ENCODE measurements around the gene MCTP1.

DNA sequence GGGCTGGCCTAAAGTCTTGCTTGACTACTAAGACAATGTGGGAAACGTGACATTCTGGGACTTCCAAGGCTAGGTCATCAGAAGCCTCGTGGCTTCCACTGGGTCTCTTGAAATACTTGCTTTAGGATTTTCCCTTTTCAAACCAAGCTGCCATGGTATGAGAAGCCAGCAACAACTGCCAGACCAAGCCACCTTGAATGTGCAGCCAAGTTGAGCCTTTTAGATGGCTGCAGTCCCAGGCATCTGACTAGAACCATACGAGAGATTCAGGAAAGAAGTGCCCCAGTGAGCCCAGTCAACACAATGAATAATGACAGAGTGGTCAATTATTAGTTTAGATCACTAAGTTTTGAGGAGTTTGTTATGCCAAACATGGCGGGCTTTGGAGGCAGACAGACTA, 523.1 kb downstream of the MCTP1 start:
- TF ChIP-seq, protein P1, sequence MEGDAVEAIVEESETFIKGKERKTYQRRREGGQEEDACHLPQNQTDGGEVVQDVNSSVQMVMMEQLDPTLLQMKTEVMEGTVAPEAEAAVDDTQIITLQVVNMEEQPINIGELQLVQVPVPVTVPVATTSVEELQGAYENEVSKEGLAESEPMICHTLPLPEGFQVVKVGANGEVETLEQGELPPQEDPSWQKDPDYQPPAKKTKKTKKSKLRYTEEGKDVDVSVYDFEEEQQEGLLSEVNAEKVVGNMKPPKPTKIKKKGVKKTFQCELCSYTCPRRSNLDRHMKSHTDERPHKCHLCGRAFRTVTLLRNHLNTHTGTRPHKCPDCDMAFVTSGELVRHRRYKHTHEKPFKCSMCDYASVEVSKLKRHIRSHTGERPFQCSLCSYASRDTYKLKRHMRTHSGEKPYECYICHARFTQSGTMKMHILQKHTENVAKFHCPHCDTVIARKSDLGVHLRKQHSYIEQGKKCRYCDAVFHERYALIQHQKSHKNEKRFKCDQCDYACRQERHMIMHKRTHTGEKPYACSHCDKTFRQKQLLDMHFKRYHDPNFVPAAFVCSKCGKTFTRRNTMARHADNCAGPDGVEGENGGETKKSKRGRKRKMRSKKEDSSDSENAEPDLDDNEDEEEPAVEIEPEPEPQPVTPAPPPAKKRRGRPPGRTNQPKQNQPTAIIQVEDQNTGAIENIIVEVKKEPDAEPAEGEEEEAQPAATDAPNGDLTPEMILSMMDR (conservative IDR thresholded peaks at IDR 0.05; ENCODE audit: low read length), result no peak
- TF ChIP-seq EZH2phosphoT487 (IDR thresholded peaks at IDR 0.05; ENCODE audit: borderline replicate concordance, low read depth, low read length), result no peak
